ENCODE data around the gene TFF1. TPM values are rescaled to one million over a fixed set of nuclear protein-coding genes. Genes with fewer than 3 reads are reported as not detected.

The TFF1 gene
- total RNA-seq, 2 experiments from 2014 or later = not detected

DNA sequence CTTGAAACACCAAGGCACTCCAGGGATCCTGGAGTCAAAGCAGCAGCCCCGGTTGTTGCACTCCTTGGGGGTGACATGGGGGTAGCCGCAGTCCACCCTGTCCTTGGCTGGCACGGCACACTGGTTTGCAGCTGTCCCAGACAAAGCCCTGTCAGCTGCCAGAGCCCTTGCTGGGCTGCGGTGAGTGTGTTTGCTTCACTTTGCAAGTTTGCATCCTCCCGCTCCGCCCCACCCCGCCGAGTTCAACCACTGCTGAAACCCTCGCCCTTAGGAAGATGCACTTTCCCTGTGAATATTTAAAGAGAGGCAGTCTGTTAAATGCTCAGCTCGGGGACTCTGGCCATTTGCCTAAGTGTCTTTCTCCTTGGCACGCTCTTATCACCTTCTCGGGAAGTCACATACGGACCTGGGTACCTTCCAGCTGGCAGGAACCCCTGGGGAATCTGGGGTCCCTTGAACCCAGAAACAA is 52.8 kb downstream of the TFF1 start:
- Histone ChIP-seq H3K4me3 (ENCODE audit: low read depth, low read length, poor library complexity, severe bottlenecking) (no peak overlapping the region), H3K36me3 (ENCODE audit: insufficient read depth, low read length) (no peaks in the 10 kb centered on the region), H3K79me2 (ENCODE audit: insufficient read depth, low read depth, low read length) (no peaks in the 10 kb centered on the region), H3K27ac (ENCODE audit: low read depth, low read length, poor library complexity, severe bottlenecking) (no peak overlapping the region), H3K9me3 (ENCODE audit: low read length) (no peaks in the 10 kb centered on the region), H3K4me1 (ENCODE audit: insufficient read depth, low read length, poor library complexity, severe bottlenecking) (peaks cover 8% of the 10 kb centered on the region), H3K4me2 (ENCODE audit: low read length) (no peak overlapping the region), H2AFZ (ENCODE audit: low read length) (no peak overlapping the region), H4K20me1 (ENCODE audit: insufficient read depth, low read length) (no peaks in the 10 kb centered on the region), H3K9me2 (ENCODE audit: insufficient read depth, low read length) (no peaks in the 10 kb centered on the region)
- intact Hi-C loops (cut with micrococcal nuclease; ENCODE audit: unreplicated experiment) = no loop called here
- ChIA-PET CTCF (ENCODE audit: unreplicated experiment) (no interaction called here), POLR2A (no interaction called here)
- TF ChIP-seq EZH2phosphoT487 (IDR thresholded peaks at IDR 0.05; ENCODE audit: borderline replicate concordance, low read depth, low read length) = no peak
- TF ChIP-seq, protein P1, sequence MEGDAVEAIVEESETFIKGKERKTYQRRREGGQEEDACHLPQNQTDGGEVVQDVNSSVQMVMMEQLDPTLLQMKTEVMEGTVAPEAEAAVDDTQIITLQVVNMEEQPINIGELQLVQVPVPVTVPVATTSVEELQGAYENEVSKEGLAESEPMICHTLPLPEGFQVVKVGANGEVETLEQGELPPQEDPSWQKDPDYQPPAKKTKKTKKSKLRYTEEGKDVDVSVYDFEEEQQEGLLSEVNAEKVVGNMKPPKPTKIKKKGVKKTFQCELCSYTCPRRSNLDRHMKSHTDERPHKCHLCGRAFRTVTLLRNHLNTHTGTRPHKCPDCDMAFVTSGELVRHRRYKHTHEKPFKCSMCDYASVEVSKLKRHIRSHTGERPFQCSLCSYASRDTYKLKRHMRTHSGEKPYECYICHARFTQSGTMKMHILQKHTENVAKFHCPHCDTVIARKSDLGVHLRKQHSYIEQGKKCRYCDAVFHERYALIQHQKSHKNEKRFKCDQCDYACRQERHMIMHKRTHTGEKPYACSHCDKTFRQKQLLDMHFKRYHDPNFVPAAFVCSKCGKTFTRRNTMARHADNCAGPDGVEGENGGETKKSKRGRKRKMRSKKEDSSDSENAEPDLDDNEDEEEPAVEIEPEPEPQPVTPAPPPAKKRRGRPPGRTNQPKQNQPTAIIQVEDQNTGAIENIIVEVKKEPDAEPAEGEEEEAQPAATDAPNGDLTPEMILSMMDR (conservative IDR thresholded peaks at IDR 0.05; ENCODE audit: low read length) = no peak
- BruUV-seq (replicated peaks) = no TSS peak
- DNase-seq (ENCODE audit: low spot score) = no peak

DNA sequence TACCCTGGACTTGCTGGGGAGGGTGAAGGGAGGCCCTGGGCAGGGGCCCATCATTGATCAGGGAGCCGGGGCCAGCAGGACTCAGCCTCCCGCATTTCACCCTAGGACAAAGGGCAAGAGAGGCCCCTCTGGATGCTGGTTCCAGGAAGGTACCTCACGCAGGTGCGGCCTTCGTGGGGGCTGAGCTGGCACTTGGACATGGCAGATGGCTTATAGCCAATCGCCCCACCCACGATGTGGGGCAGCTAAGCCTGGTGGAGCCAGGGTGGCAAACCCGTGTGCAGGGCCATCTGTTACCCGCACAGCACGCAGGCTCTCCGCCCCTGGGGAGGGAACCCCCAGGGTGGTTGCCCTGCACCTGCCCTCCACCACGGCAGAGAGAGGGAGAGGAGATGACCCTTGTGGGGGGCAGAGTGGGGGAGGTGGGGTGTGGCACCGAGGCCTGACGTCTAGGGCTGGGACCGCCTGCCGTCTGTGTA is 53.7 kb downstream of the TFF1 start:
- no peaks in the 10 kb centered on the region for H4K20me1 ChIP-seq (ENCODE audit: insufficient read depth, low read length)
- peaks cover 8% of the 10 kb centered on the region for H3K4me1 ChIP-seq (ENCODE audit: insufficient read depth, low read length, poor library complexity, severe bottlenecking)
- TF ChIP-seq, protein P1 (conservative IDR thresholded peaks at IDR 0.05; ENCODE audit: low read length) = no peak
- no peak for TF ChIP-seq EZH2phosphoT487 (IDR thresholded peaks at IDR 0.05; ENCODE audit: borderline replicate concordance, low read depth, low read length)
- DNase-seq (ENCODE audit: low spot score) = no peak
- no peaks in the 10 kb centered on the region for H3K79me2 ChIP-seq (ENCODE audit: insufficient read depth, low read depth, low read length)
- intact Hi-C loops (cut with micrococcal nuclease; ENCODE audit: unreplicated experiment) = no loop called here
- H3K27ac ChIP-seq (ENCODE audit: low read depth, low read length, poor library complexity, severe bottlenecking) = no peak overlapping the region
- H3K4me2 ChIP-seq (ENCODE audit: low read length) = no peak overlapping the region
- no TSS peak for BruUV-seq (replicated peaks)
- no peaks in the 10 kb centered on the region for H3K9me3 ChIP-seq (ENCODE audit: low read length)
- no peak overlapping the region for H3K4me3 ChIP-seq (ENCODE audit: low read depth, low read length, poor library complexity, severe bottlenecking)
- ChIA-PET CTCF (ENCODE audit: unreplicated experiment) (no interaction called here), POLR2A (no interaction called here)
- H3K9me2 ChIP-seq (ENCODE audit: insufficient read depth, low read length) = no peaks in the 10 kb centered on the region
- no peaks in the 10 kb centered on the region for H3K36me3 ChIP-seq (ENCODE audit: insufficient read depth, low read length)
- H2AFZ ChIP-seq (ENCODE audit: low read length) = no peak overlapping the region

Other genes starting within 250 kb of the TFF1 start
- 13.2 and 16.7 TPM in 2 replicates for gene ABCG1, start 147.4 kb downstream of the TFF1 start, total RNA-seq (2014; rRNA removed; shearing (Covaris generic))
- gene ABCG1, start 147.4 kb downstream of the TFF1 start, total RNA-seq (2022) = 17.3 and 18.8 TPM in 2 replicates
- gene TFF3, start 51.1 kb downstream of the TFF1 start, total RNA-seq (2014; rRNA removed; shearing (Covaris generic)) = not detected in 2 replicates
- gene TFF3, start 51.1 kb downstream of the TFF1 start, total RNA-seq (2022) = not detected in 2 replicates
- not detected in 2 replicates for gene TFF2, start 15.5 kb downstream of the TFF1 start, total RNA-seq (2014; rRNA removed; shearing (Covaris generic))
- gene TFF2, start 15.5 kb downstream of the TFF1 start, total RNA-seq (2022) = not detected in 2 replicates
- gene TMPRSS3, start 29.5 kb upstream of the TFF1 start, total RNA-seq (2014; rRNA removed; shearing (Covaris generic)) = not detected in 2 replicates
- not detected in 2 replicates for gene TMPRSS3, start 29.5 kb upstream of the TFF1 start, total RNA-seq (2022)
- gene UBASH3A, start 37.4 kb upstream of the TFF1 start, total RNA-seq (2014; rRNA removed; shearing (Covaris generic)) = not detected in 2 replicates
- gene UBASH3A, start 37.4 kb upstream of the TFF1 start, total RNA-seq (2022) = not detected in 2 replicates
- 1.9 and 3.9 TPM in 2 replicates for gene RSPH1, start 129.7 kb upstream of the TFF1 start, total RNA-seq (2014; rRNA removed; shearing (Covaris generic))
- 2.5 and 3.5 TPM in 2 replicates for gene RSPH1, start 129.7 kb upstream of the TFF1 start, total RNA-seq (2022)
- 20.5 and 27.6 TPM in 2 replicates for gene SLC37A1, start 147.3 kb upstream of the TFF1 start, total RNA-seq (2014; rRNA removed; shearing (Covaris generic))
- 22.5 and 29.4 TPM in 2 replicates for gene SLC37A1, start 147.3 kb upstream of the TFF1 start, total RNA-seq (2022)